RWPE2 (cell line): ENCODE measurements around the gene TSPAN16.

Source experiments
- ATAC-seq: fragments of 200-7000 bp; cut with Tn5 transposase; 3 replicates; pipeline ENCODE4 v1.9.1; 2021; ENCODE audit warnings: low read depth
- DNase-seq: peaks from one replicate; pipeline ENCODE4 v3.0.0-alpha.2; 2020; ENCODE audit warnings: low spot score
- H3K27ac ChIP-seq: fragments of 450-650 bp; 2 replicates; pipeline ENCODE4 v1.5.1; 2017; ENCODE audit warnings: mild to moderate bottlenecking; ENCODE audit not compliant: poor library complexity, severe bottlenecking
- H3K27me3 ChIP-seq: fragments of 250-450 bp; sonication (Bioruptor Pico); 2 replicates; pipeline ENCODE4 v1.5.1; 2021; ENCODE audit warnings: mild to moderate bottlenecking, moderate library complexity; ENCODE audit not compliant: insufficient read depth, poor library complexity, severe bottlenecking
- H3K36me3 ChIP-seq: fragments of 250-450 bp; sonication (Bioruptor Pico); 2 replicates; pipeline ENCODE4 v1.5.1; 2020; ENCODE audit warnings: low read depth, mild to moderate bottlenecking, moderate library complexity
- H3K4me1 ChIP-seq: fragments of 250-450 bp; sonication (Bioruptor Pico); 2 replicates; pipeline ENCODE4 v1.5.1; 2021; ENCODE audit warnings: mild to moderate bottlenecking, moderate library complexity; ENCODE audit not compliant: insufficient read depth, poor library complexity, severe bottlenecking
- H3K4me3 ChIP-seq: fragments of 250-450 bp; sonication (Bioruptor Pico); 2 replicates; pipeline ENCODE4 v1.5.1; 2021; ENCODE audit warnings: mild to moderate bottlenecking, moderate library complexity; ENCODE audit not compliant: severe bottlenecking
- H3K9me3 ChIP-seq: fragments of 250-450 bp; sonication (Bioruptor Pico); 2 replicates; pipeline ENCODE4 v1.5.1; 2021; ENCODE audit warnings: mild to moderate bottlenecking, moderate library complexity; ENCODE audit not compliant: severe bottlenecking
- CTCF ChIP-seq: fragments of 450-650 bp; IDR thresholded peaks from one replicate; pipeline ENCODE4 v1.5.1; 2017; ENCODE audit warnings: mild to moderate bottlenecking, moderate library complexity; ENCODE audit not compliant: poor library complexity, severe bottlenecking

Gene TSPAN16

GRCh38 chr19:11284515-11284914 lies 11.4 kb upstream of the TSPAN16 start:
- Histone ChIP-seq H3K36me3 (no peaks in the 10 kb centered on the region), H3K4me3 (no peak overlapping the region), H3K27me3 (no peaks in the 10 kb centered on the region), H3K27ac (no peak overlapping the region), H3K4me1 (no peaks in the 10 kb centered on the region), H3K9me3 (no peaks in the 10 kb centered on the region)
- ATAC-seq (no peak), DNase-seq (no peak)
- no peak for TF ChIP-seq CTCF

GRCh38 chr19:11286312-11286974 lies 9.5 kb upstream of the TSPAN16 start:
- DNase-seq, result no peak
- peak; percentile 21; the same call in 1 of the 3 replicates for ATAC-seq
- Histone ChIP-seq H3K36me3 (no peaks in the 10 kb centered on the region), H3K4me1 (no peaks in the 10 kb centered on the region), H3K9me3 (no peaks in the 10 kb centered on the region), H3K27ac (no peak overlapping the region), H3K4me3 (no peak overlapping the region), H3K27me3 (no peaks in the 10 kb centered on the region)
- peak; percentile 22 for TF ChIP-seq CTCF

- H3K36me3 ChIP-seq, result no peaks in the 10 kb centered on the region
- no peak for DNase-seq
- no peaks in the 10 kb centered on the region for H3K4me1 ChIP-seq
- H3K4me3 ChIP-seq, result no peak overlapping the region
- H3K27me3 ChIP-seq, result no peaks in the 10 kb centered on the region
- no peaks in the 10 kb centered on the region for H3K9me3 ChIP-seq
- ATAC-seq, result no peak
- H3K27ac ChIP-seq, result no peak overlapping the region
- TF ChIP-seq CTCF, result peak; percentile 59
Observed at GRCh38 chr19:11288349-11288748, 7.6 kb upstream of the TSPAN16 start.

- ATAC-seq, result no peak
- H3K27ac ChIP-seq, result no peak overlapping the region
- no peaks in the 10 kb centered on the region for H3K36me3 ChIP-seq
- no peaks in the 10 kb centered on the region for H3K4me1 ChIP-seq
- no peaks in the 10 kb centered on the region for H3K27me3 ChIP-seq
- no peak overlapping the region for H3K4me3 ChIP-seq
- DNase-seq, result no peak
- H3K9me3 ChIP-seq, result no peaks in the 10 kb centered on the region
- TF ChIP-seq CTCF, result no peak
Observed at GRCh38 chr19:11290256-11290655, 5.7 kb upstream of the TSPAN16 start.

GRCh38 chr19:11291415-11291814 lies 4.5 kb upstream of the TSPAN16 start:
- ATAC-seq (no peak), DNase-seq (no peak)
- Histone ChIP-seq H3K4me1 (no peaks in the 10 kb centered on the region), H3K27ac (no peak overlapping the region), H3K4me3 (no peak overlapping the region), H3K9me3 (no peaks in the 10 kb centered on the region), H3K27me3 (no peaks in the 10 kb centered on the region), H3K36me3 (no peaks in the 10 kb centered on the region)
- no peak for TF ChIP-seq CTCF
